ENCODE results near the gene PIGN.
"Not testable (repeated sequence)": the region's sequence is repeated elsewhere in the genome, so short reads cannot be mapped to it uniquely, and the experiment has no call there.

PIGN gene

GRCh38 chr18:62179213-62179612, 7.6 kb downstream of the PIGN start:
- no peak for DNase-seq (ENCODE audit: low spot score)
- no peak for TF ChIP-seq CTCF (IDR thresholded peaks at IDR 0.05; ENCODE audit: extremely low read depth, missing control alignments)

DNA sequence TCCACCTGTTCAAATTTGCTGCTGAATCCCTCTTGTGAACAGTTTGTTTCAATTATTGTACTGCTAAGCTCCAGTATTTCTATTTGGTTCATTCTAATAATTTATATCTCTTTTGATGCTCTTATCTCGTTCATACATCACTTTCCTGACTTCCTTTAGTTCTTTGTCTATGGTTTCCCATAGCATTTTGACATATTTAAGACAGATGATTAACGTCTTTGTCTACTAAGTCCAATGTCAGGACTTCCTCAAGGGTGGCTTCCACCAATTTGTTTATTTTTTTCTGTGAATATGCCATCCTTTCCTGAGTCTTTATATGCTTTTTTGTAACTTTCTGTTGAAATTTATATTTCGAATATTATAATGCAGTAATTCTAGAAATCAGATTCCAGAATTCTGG, 9.6 kb downstream of the PIGN start:
- no peak for DNase-seq (ENCODE audit: low spot score)
- TF ChIP-seq CTCF (IDR thresholded peaks at IDR 0.05; ENCODE audit: extremely low read depth, missing control alignments) = no peak

DNA sequence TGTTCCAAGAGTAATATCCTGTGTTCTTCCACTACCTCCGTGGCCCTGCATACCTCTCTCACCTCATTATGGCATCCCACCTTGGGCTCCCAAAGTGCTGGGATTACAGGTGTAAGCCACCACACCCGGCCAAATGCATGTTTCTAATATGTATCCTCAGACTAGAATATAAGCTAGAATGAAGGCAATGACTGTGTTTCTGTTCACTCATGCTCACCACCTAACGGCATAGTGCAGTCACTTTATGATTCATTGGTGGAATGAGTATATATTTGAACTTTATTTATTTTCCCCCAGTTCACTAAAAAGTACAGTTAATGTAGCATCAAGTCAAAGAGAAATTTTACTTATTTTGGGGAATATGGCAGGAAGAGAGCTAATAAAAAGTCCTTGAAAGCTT, 11.3 kb downstream of the PIGN start:
- no peak for TF ChIP-seq CTCF (IDR thresholded peaks at IDR 0.05; ENCODE audit: extremely low read depth, missing control alignments)
- no peak for DNase-seq (ENCODE audit: low spot score)

GRCh38 chr18:62172298-62172697, 14.6 kb downstream of the PIGN start:
- DNase-seq (ENCODE audit: low spot score) = no peak
- TF ChIP-seq CTCF (IDR thresholded peaks at IDR 0.05; ENCODE audit: extremely low read depth, missing control alignments) = no peak

DNA sequence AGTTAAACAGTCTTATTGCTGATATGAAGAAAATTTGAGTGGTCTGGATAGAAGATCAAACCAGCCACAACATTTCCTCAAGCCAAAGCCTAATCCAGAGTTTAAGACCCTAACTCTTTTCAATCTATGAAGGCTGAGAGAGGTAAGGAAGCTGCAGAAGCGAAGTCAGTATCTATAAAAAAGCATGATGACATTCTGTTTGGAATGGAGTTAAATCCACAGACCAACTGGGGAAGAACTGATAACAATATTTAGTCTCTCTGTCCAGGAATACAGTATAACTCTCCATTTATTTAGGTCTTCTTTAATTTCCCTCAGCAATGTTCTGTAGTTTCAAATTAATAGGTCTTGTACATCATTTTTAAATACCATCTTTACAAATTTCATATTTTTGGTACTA, 16.0 kb downstream of the PIGN start:
- no peak for DNase-seq (ENCODE audit: low spot score)
- no peak for TF ChIP-seq CTCF (IDR thresholded peaks at IDR 0.05; ENCODE audit: extremely low read depth, missing control alignments)

GRCh38 chr18:62166524-62166923, 20.3 kb downstream of the PIGN start:
- not testable (repeated sequence) for DNase-seq (ENCODE audit: low spot score)

DNA sequence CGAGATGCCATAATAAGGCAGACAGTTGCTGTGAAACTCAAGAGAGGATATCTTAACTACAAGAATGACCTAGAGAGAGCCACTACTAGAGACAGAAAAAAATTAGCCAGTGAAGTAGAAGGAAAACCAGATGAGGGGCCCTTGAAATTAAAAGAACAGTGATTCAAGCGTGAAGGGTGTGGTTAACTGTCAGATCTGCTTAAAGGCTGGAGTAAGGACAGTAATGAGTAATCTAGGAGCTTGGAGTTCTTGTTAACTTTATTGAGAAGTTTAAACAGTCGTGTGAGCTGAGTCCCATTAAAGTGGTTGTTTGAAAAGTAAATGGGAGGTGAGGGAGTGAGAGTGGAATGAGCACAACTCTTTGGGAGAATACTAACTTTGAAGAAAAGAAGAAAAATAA, 21.3 kb downstream of the PIGN start:
- TF ChIP-seq CTCF (IDR thresholded peaks at IDR 0.05; ENCODE audit: extremely low read depth, missing control alignments) = no peak
- DNase-seq (ENCODE audit: low spot score) = no peak

GRCh38 chr18:62164855-62165487, 21.9 kb downstream of the PIGN start:
- no peak for DNase-seq (ENCODE audit: low spot score)
- TF ChIP-seq CTCF (IDR thresholded peaks at IDR 0.05; ENCODE audit: extremely low read depth, missing control alignments) = no peak

All from GM20000 (cell line).